22Rv1 (cell line): ENCODE measurements around the gene SLC30A10.

ENCODE experiments used
- ZFX ChIP-seq: fragments of 450-650 bp; IDR thresholded peaks from 2 replicates; pipeline ENCODE4 v1.6.1; 2017; ENCODE audit warnings: antibody characterized with exemption, borderline replicate concordance
- TF ChIP-seq, protein P1 (sequence below): fragments of 450-650 bp; IDR thresholded peaks from 2 replicates; pipeline ENCODE4 v1.5.1; 2017; ENCODE audit warnings: mild to moderate bottlenecking

- TF ChIP-seq, protein P1, sequence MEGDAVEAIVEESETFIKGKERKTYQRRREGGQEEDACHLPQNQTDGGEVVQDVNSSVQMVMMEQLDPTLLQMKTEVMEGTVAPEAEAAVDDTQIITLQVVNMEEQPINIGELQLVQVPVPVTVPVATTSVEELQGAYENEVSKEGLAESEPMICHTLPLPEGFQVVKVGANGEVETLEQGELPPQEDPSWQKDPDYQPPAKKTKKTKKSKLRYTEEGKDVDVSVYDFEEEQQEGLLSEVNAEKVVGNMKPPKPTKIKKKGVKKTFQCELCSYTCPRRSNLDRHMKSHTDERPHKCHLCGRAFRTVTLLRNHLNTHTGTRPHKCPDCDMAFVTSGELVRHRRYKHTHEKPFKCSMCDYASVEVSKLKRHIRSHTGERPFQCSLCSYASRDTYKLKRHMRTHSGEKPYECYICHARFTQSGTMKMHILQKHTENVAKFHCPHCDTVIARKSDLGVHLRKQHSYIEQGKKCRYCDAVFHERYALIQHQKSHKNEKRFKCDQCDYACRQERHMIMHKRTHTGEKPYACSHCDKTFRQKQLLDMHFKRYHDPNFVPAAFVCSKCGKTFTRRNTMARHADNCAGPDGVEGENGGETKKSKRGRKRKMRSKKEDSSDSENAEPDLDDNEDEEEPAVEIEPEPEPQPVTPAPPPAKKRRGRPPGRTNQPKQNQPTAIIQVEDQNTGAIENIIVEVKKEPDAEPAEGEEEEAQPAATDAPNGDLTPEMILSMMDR, result no peak
- TF ChIP-seq ZFX, result no peak
Observed at GRCh38 chr1:219906924-219907771, 21.2 kb downstream of the SLC30A10 start.
